ENCODE measurements around the gene CACNB1.
A peak's percentile ranks its signal among the peaks of the same experiment; 100 is the strongest.

The CACNB1 gene

DNA sequence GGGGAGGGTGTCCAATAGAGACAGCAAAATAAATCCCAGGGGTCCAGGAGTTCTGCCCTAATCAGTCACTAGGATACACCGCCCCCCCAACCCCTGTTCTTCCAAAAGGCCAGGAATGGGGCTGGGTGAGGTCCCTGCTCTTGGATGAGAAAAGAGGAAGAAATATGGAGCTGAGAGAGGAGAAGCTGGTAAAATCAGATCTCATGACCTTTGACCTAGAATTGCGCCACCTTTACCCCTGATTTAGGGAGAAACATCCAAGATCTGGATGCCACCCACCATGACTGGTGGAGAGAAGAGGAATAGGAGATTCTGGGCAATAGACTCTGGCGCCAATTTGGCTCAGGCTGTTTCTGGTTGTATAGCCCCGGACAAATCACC is 707 bp upstream of the CACNB1 start:
- peaks cover 19% of the 10 kb centered on the region; the same call in 1 of the 2 replicates for H3K4me1 ChIP-seq (ENCODE audit: control insufficient read depth, insufficient read depth, low read length)
- no peak overlapping the region for H3K4me3 ChIP-seq (ENCODE audit: low read depth, low read length)
- peak overlapping the region; percentile 35; the same call in 1 of the 2 replicates for H3K27ac ChIP-seq (ENCODE audit: extremely low read depth, low read depth, low read length)
- TF ChIP-seq ZNF366 (tag by site-specific recombination; conservative IDR thresholded peaks at IDR 0.05): 0 out of 2 replicates have a peak, but pooled peaks have one; percentile 14
- TF ChIP-seq ZNF394 (tag by site-specific recombination; IDR thresholded peaks at IDR 0.05; ENCODE audit: borderline replicate concordance): peak; percentile 45; the same call in 1 of the 2 replicates
- TF ChIP-seq GLIS1 (tag by site-specific recombination; IDR thresholded peaks at IDR 0.05): no peak
- TF ChIP-seq, protein P1, sequence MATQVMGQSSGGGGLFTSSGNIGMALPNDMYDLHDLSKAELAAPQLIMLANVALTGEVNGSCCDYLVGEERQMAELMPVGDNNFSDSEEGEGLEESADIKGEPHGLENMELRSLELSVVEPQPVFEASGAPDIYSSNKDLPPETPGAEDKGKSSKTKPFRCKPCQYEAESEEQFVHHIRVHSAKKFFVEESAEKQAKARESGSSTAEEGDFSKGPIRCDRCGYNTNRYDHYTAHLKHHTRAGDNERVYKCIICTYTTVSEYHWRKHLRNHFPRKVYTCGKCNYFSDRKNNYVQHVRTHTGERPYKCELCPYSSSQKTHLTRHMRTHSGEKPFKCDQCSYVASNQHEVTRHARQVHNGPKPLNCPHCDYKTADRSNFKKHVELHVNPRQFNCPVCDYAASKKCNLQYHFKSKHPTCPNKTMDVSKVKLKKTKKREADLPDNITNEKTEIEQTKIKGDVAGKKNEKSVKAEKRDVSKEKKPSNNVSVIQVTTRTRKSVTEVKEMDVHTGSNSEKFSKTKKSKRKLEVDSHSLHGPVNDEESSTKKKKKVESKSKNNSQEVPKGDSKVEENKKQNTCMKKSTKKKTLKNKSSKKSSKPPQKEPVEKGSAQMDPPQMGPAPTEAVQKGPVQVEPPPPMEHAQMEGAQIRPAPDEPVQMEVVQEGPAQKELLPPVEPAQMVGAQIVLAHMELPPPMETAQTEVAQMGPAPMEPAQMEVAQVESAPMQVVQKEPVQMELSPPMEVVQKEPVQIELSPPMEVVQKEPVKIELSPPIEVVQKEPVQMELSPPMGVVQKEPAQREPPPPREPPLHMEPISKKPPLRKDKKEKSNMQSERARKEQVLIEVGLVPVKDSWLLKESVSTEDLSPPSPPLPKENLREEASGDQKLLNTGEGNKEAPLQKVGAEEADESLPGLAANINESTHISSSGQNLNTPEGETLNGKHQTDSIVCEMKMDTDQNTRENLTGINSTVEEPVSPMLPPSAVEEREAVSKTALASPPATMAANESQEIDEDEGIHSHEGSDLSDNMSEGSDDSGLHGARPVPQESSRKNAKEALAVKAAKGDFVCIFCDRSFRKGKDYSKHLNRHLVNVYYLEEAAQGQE (tag by site-specific recombination; IDR thresholded peaks at IDR 0.05): no peak
- TF ChIP-seq ZNF341 (tag by site-specific recombination; IDR thresholded peaks at IDR 0.05; ENCODE audit: low read depth): 0 out of 2 replicates have a peak, but pooled peaks have one; percentile 3
- ChIA-PET CTCF (interaction anchor here (0.6 to 18.9 kb wide), 4 partner anchors 23 to 446 kb away, joined by 3 to 733 read pairs (median 13); partner anchors contain the start of gene PSMB3), POLR2A (interaction anchor here (2.2 kb wide), 1 partner anchor 8 kb away, joined by 15 read pairs; no protein-coding TSS in a partner anchor)
- no peaks in the 10 kb centered on the region for H3K9me3 ChIP-seq (ENCODE audit: control insufficient read depth, insufficient read depth, low read depth, low read length)
- peaks cover 21 to 38% of the 10 kb centered on the region in 2 experiments for H3K36me3 ChIP-seq (ENCODE audit: control insufficient read depth in 2 of 2, insufficient read depth in 1 of 2, low read length in 2 of 2)

DNA sequence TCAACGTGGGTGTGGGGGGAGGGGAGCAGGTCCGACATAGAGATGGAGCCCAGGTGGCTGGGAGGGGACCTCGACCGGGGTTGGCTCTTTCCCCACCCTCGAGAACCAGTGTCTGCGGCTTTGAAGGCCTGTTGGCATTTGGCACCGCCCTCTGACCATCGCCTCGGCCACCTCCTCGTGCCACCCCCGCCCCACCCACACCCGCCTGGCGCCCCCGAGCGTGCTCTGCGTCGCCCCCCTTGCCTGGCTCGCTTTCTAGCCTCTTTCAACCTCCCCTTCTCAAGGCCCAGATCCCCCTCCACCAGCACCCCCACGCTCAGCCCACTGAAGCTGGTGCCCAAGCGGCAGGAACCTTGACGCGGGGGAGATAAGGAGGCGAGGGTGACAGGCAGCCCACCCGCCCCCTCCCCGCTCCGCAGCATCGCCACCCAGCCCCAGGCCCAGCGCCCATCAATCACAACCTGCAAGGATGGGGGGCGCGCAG is 619 bp downstream of the CACNB1 start:
- H3K4me3 ChIP-seq (ENCODE audit: low read depth, low read length): peak overlapping the region; percentile 61
- TF ChIP-seq ZNF140 (tag by site-specific recombination; IDR thresholded peaks at IDR 0.05) (no peak), SP3 (tag by site-specific recombination; IDR thresholded peaks at IDR 0.05) (peak; percentile 62; the same call in 1 of the 2 replicates), KLF10 (tag by site-specific recombination; IDR thresholded peaks at IDR 0.05) (0 out of 2 replicates have a peak, but pooled peaks have one; percentile 1), ZNF366 (tag by site-specific recombination; conservative IDR thresholded peaks at IDR 0.05) (no peak), ZFHX2 (tag by site-specific recombination; conservative IDR thresholded peaks at IDR 0.05) (peak; percentile 96), ZNF202 (tag by site-specific recombination; IDR thresholded peaks at IDR 0.05; ENCODE audit: borderline replicate concordance) (no peak), KLF1 (tag by site-specific recombination; IDR thresholded peaks at IDR 0.05) (peak; percentile 56; the same call in 1 of the 2 replicates), GLIS1 (tag by site-specific recombination; IDR thresholded peaks at IDR 0.05) (no peak), ZNF274 (IDR thresholded peaks at IDR 0.05; ENCODE audit: low read length) (no peak), ZNF274 (tag by site-specific recombination; IDR thresholded peaks at IDR 0.05; ENCODE audit: borderline replicate concordance) (no peak), SP2 (tag by site-specific recombination; IDR thresholded peaks at IDR 0.05) (peak; percentile 52), KLF8 (tag by site-specific recombination; IDR thresholded peaks at IDR 0.05) (0 out of 2 replicates have a peak, but pooled peaks have one; percentile 4), EGR2 (tag by site-specific recombination; IDR thresholded peaks at IDR 0.05; ENCODE audit: low read depth) (peak; percentile 90)
- TF ChIP-seq, protein P2, sequence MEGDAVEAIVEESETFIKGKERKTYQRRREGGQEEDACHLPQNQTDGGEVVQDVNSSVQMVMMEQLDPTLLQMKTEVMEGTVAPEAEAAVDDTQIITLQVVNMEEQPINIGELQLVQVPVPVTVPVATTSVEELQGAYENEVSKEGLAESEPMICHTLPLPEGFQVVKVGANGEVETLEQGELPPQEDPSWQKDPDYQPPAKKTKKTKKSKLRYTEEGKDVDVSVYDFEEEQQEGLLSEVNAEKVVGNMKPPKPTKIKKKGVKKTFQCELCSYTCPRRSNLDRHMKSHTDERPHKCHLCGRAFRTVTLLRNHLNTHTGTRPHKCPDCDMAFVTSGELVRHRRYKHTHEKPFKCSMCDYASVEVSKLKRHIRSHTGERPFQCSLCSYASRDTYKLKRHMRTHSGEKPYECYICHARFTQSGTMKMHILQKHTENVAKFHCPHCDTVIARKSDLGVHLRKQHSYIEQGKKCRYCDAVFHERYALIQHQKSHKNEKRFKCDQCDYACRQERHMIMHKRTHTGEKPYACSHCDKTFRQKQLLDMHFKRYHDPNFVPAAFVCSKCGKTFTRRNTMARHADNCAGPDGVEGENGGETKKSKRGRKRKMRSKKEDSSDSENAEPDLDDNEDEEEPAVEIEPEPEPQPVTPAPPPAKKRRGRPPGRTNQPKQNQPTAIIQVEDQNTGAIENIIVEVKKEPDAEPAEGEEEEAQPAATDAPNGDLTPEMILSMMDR (tag by site-specific recombination; IDR thresholded peaks at IDR 0.05): peak; percentile 16; the same call in 1 of the 2 replicates
- TF ChIP-seq, protein P3, sequence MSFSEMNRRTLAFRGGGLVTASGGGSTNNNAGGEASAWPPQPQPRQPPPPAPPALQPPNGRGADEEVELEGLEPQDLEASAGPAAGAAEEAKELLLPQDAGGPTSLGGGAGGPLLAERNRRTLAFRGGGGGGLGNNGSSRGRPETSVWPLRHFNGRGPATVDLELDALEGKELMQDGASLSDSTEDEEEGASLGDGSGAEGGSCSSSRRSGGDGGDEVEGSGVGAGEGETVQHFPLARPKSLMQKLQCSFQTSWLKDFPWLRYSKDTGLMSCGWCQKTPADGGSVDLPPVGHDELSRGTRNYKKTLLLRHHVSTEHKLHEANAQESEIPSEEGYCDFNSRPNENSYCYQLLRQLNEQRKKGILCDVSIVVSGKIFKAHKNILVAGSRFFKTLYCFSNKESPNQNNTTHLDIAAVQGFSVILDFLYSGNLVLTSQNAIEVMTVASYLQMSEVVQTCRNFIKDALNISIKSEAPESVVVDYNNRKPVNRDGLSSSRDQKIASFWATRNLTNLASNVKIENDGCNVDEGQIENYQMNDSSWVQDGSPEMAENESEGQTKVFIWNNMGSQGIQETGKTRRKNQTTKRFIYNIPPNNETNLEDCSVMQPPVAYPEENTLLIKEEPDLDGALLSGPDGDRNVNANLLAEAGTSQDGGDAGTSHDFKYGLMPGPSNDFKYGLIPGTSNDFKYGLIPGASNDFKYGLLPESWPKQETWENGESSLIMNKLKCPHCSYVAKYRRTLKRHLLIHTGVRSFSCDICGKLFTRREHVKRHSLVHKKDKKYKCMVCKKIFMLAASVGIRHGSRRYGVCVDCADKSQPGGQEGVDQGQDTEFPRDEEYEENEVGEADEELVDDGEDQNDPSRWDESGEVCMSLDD (tag by site-specific recombination; IDR thresholded peaks at IDR 0.05): peak; percentile 28; the same call in 1 of the 2 replicates
- TF ChIP-seq, protein P4, sequence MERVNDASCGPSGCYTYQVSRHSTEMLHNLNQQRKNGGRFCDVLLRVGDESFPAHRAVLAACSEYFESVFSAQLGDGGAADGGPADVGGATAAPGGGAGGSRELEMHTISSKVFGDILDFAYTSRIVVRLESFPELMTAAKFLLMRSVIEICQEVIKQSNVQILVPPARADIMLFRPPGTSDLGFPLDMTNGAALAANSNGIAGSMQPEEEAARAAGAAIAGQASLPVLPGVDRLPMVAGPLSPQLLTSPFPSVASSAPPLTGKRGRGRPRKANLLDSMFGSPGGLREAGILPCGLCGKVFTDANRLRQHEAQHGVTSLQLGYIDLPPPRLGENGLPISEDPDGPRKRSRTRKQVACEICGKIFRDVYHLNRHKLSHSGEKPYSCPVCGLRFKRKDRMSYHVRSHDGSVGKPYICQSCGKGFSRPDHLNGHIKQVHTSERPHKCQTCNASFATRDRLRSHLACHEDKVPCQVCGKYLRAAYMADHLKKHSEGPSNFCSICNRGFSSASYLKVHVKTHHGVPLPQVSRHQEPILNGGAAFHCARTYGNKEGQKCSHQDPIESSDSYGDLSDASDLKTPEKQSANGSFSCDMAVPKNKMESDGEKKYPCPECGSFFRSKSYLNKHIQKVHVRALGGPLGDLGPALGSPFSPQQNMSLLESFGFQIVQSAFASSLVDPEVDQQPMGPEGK (tag by site-specific recombination; IDR thresholded peaks at IDR 0.05): peak; percentile 49
- TF ChIP-seq, protein P5, sequence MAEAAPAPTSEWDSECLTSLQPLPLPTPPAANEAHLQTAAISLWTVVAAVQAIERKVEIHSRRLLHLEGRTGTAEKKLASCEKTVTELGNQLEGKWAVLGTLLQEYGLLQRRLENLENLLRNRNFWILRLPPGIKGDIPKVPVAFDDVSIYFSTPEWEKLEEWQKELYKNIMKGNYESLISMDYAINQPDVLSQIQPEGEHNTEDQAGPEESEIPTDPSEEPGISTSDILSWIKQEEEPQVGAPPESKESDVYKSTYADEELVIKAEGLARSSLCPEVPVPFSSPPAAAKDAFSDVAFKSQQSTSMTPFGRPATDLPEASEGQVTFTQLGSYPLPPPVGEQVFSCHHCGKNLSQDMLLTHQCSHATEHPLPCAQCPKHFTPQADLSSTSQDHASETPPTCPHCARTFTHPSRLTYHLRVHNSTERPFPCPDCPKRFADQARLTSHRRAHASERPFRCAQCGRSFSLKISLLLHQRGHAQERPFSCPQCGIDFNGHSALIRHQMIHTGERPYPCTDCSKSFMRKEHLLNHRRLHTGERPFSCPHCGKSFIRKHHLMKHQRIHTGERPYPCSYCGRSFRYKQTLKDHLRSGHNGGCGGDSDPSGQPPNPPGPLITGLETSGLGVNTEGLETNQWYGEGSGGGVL (tag by site-specific recombination; IDR thresholded peaks at IDR 0.05): peak; percentile 45; the same call in 1 of the 2 replicates
- H3K9me3 ChIP-seq (ENCODE audit: control insufficient read depth, insufficient read depth, low read depth, low read length): no peaks in the 10 kb centered on the region
- peaks cover 19% of the 10 kb centered on the region; the same call in 1 of the 2 replicates for H3K4me1 ChIP-seq (ENCODE audit: control insufficient read depth, insufficient read depth, low read length)
- ChIA-PET CTCF (interaction anchor here (0.5 to 3.5 kb wide), 5 partner anchors 10 to 48 kb away, joined by 3 to 28 read pairs (median 8); no protein-coding TSS in a partner anchor), POLR2A (interaction anchor here (0.5 to 2.2 kb wide), 5 partner anchors 8 to 79 kb away, joined by 3 to 15 read pairs (median 4); no protein-coding TSS in a partner anchor)
- H3K27ac ChIP-seq (ENCODE audit: extremely low read depth, low read depth, low read length): peak overlapping the region; percentile 78
- H3K36me3 ChIP-seq (ENCODE audit: control insufficient read depth in 2 of 2, insufficient read depth in 1 of 2, low read length in 2 of 2): peaks cover 13 to 38% of the 10 kb centered on the region in 2 experiments

Data from HEK293 (cell line).